H1 (cell line): Measurements from ENCODE around the gene ZFAND3. TPM values are rescaled to one million over a fixed set of nuclear protein-coding genes. Genes with fewer than 3 reads are reported as not detected.

ENCODE experiments used
- EZH2 ChIP-seq: fragments of 200-600 bp; sonication (generic); IDR thresholded peaks from 2 replicates; pipeline ENCODE4 v1.7.1; 2012; ENCODE audit warnings: low read depth, mild to moderate bottlenecking, moderate library complexity, low read length, inconsistent platforms; ENCODE audit not compliant: severe bottlenecking
- GTF2F1 ChIP-seq: IDR thresholded peaks from 2 replicates; pipeline ENCODE4 v1.6.1; 2012; ENCODE audit warnings: low read depth, low read length, improper control_type of control experiment, borderline replicate concordance
- TAF1 ChIP-seq: IDR thresholded peaks from 2 replicates; pipeline ENCODE4 v1.6.1; 2011; ENCODE audit warnings: mild to moderate bottlenecking, low read depth, low read length
- TCF12 ChIP-seq: IDR thresholded peaks from 2 replicates; pipeline ENCODE4 v1.6.1; 2011; ENCODE audit warnings: low read depth, mild to moderate bottlenecking, low read length
- polyA plus RNA-seq, 7 experiments: library from polyadenylated mRNA; depleted of rRNA in 3 of 7; stranded (reverse) in 5 of 7; unstranded in 2 of 7; fragments of >200 nt in 5 of 7; fragments of 200-250 nt in 2 of 7; gene quantifications; 1 replicate in 5 of 7; 2 replicates in 1 of 7; 4 replicates in 1 of 7; pipeline versions ENCODE4 v1.2.1 to v1.2.3, GENCODE V29; 2011 to 2013; ENCODE audit warnings: missing spikeins in 2 of 7, mixed read lengths in 2 of 7
- total RNA-seq: library from RNA; stranded (reverse); fragmentation: NEBNext Ultra II Directional; extraction: Animal tissue kit (Norgen Biotek cat#: 25700); gene quantifications from 2 replicates; pipeline ENCODE4 v1.2.1, GENCODE V29; 2021
- TF ChIP-seq, protein P1 (sequence below): IDR thresholded peaks from 2 replicates; pipeline ENCODE4 v1.6.1; 2011; ENCODE audit warnings: low read length, improper control_type of control experiment
- TF ChIP-seq, protein P2 (sequence below): IDR thresholded peaks from 2 replicates; pipeline ENCODE4 v1.6.1; 2012; ENCODE audit warnings: inconsistent platforms

ZFAND3 gene
- total and polyA plus RNA-seq, 2 of the 8 experiments (the other 6 are each of a cell fraction or from before 2014, with no cell fraction given), result 13.0 to 51.3 TPM

DNA sequence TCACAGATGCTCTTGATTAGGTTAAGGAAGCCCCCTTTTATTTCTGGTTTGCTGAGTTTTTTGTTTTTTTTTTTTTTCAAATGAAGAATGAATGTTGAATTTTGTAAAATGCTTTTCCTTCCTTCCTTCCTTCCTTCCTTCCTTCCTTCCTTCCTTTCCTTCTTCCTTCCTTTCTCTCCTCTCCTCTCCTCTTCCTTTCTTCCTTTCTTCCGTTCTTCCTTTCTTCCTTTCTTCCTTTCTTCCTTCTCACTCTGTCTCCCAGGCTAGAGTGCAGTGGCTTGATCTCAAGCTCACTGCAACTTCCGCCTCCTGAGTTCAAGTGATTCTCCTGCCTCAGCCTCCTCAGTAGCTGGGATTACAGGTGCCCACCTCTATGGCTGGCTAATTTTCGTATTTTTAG is 158.2 kb downstream of the ZFAND3 start (continued):
- TF ChIP-seq, protein P1, sequence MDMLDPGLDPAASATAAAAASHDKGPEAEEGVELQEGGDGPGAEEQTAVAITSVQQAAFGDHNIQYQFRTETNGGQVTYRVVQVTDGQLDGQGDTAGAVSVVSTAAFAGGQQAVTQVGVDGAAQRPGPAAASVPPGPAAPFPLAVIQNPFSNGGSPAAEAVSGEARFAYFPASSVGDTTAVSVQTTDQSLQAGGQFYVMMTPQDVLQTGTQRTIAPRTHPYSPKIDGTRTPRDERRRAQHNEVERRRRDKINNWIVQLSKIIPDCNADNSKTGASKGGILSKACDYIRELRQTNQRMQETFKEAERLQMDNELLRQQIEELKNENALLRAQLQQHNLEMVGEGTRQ, result no peak
- TF ChIP-seq EZH2 (no peak), GTF2F1 (no peak), TAF1 (no peak), TCF12 (no peak)
- TF ChIP-seq, protein P2, sequence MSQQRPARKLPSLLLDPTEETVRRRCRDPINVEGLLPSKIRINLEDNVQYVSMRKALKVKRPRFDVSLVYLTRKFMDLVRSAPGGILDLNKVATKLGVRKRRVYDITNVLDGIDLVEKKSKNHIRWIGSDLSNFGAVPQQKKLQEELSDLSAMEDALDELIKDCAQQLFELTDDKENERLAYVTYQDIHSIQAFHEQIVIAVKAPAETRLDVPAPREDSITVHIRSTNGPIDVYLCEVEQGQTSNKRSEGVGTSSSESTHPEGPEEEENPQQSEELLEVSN, result no peak
